Posterior vena cava (tissue), 2 donors: ENCODE results near the gene TNNI3K. TPM values are rescaled to one million over a fixed set of nuclear protein-coding genes. Genes with fewer than 3 reads are reported as not detected.

Experiments used
- DNase-seq: peaks from one replicate; pipeline ENCODE4 v3.0.0-alpha.2; 2020; ENCODE audit warnings: low spot score
- intact Hi-C, 2 donors: fragments of 100-400 bp; cut with DNase I; formaldehyde crosslinking; loops; one replicate each; pipeline versions ENCODE4 v1.14.1 to v1.14.2; 2022 to 2023
- total RNA-seq, 2 donors: library from RNA; stranded (reverse); fragmentation: NEBNext Ultra II Directional; extraction: Animal tissue kit (Norgen Biotek cat#: 25700); gene quantifications; one replicate each; pipeline ENCODE4 v1.2.1, GENCODE V29; 2021
- donor health status: DM: yes; HTN: yes; CAD: no.
- donor health status: DM: yes; HTN: yes; CAD: no.

TNNI3K gene
- total RNA-seq, 2 donors from 2014 or later: 5.2 to 6.4 TPM

- intact Hi-C loops: no loop called here
- no peak for DNase-seq
These were observed 351.2 kb downstream of the TNNI3K start for GRCh38 chr1:74586253-74586897.

- no peak for DNase-seq
- intact Hi-C loops: no loop called here
These were observed 352.7 kb downstream of the TNNI3K start for GRCh38 chr1:74587888-74588287.

GRCh38 chr1:74590288-74590687, 355.1 kb downstream of the TNNI3K start:
- no peak for DNase-seq
- intact Hi-C loops: no loop called here

GRCh38 chr1:74591949-74592348, 356.8 kb downstream of the TNNI3K start:
- no peak for DNase-seq
- intact Hi-C loops: no loop called here

- intact Hi-C loops: no loop called here
- DNase-seq: no peak
These were observed 357.6 kb downstream of the TNNI3K start for GRCh38 chr1:74592580-74593355.

Other genes with a start within 250 kb of the TNNI3K start
- gene LRRIQ3, start 37.2 kb upstream of the TNNI3K start, total RNA-seq: under 1 TPM; 0.37 to 0.71 TPM
- 10 to 100 TPM; 16.6 to 22.6 TPM for gene FPGT, start 37.1 kb upstream of the TNNI3K start, total RNA-seq